Endothelial cell of umbilical vein (primary cell): ENCODE data around the gene HIVEP1. TPM values are rescaled to one million over a fixed set of nuclear protein-coding genes. Genes with fewer than 3 reads are reported as not detected.

ENCODE experiments used
- BruUV-seq: library from RNA; stranded (reverse); fragments of 400-500 nt; replicated peaks from 2 replicates; lab custom pipeline; 2021; lab: Mats Ljungman, UMichigan
- CTCF ChIA-PET: fragments of 300-600, 350-600 bp; sonication (Branson Sonifier 250); formaldehyde crosslinking; loops from one replicate; lab custom pipeline; 2021; ENCODE audit warnings: antibody characterized with exemption, inconsistent platforms; lab: Charles Lee
- POLR2A ChIA-PET: fragments of 300-600, 350-600 bp; sonication (Branson Sonifier 250); formaldehyde crosslinking; loops from one replicate; lab custom pipeline; 2021; ENCODE audit warnings: antibody characterized with exemption, inconsistent platforms; lab: Charles Lee
- DNase-seq: peaks from one replicate; pipeline ENCODE4 v3.0.0-alpha.2; 2011; ENCODE audit warnings: low read depth, low spot score
- FAIRE-seq: peaks from 2 replicates; lab custom pipeline; 2011; peaks lifted over from hg19 to GRCh38; lab: Jason Lieb, UNC
- H2AFZ ChIP-seq: 2 replicates; pipeline ENCODE4 v1.6.0; 2012; ENCODE audit warnings: low read depth, low read length, control low read depth, inconsistent platforms
- H3K27ac ChIP-seq: 2 replicates; pipeline ENCODE4 v1.5.1; 2011; ENCODE audit warnings: low read depth, mild to moderate bottlenecking, control low read depth, low read length, moderate library complexity; ENCODE audit not compliant: insufficient read depth
- H3K27me3 ChIP-seq, 2 experiments: 2 replicates each; pipeline versions ENCODE4 v1.6.0 to v1.6.1; 2011; ENCODE audit warnings: low read length in 2 of 2, mixed read lengths in 1 of 2; ENCODE audit not compliant: control insufficient read depth in 2 of 2, insufficient read depth in 2 of 2
- H3K36me3 ChIP-seq, 2 experiments: 2 replicates in 1 of 2; 3 replicates in 1 of 2; pipeline ENCODE4 v1.5.1; 2011; ENCODE audit warnings: low read length in 2 of 2, mild to moderate bottlenecking in 1 of 2, moderate library complexity in 1 of 2; ENCODE audit not compliant: control insufficient read depth in 2 of 2, insufficient read depth in 2 of 2; ENCODE audit errors: extremely low read depth in 1 of 2
- H3K4me1 ChIP-seq: 3 replicates; pipeline ENCODE4 v1.5.1; 2011; ENCODE audit warnings: mild to moderate bottlenecking, low read length; ENCODE audit not compliant: control insufficient read depth, insufficient read depth; ENCODE audit errors: extremely low read depth
- H3K4me2 ChIP-seq: 2 replicates; pipeline ENCODE4 v1.6.1; 2011; ENCODE audit warnings: low read length, control low read depth, mixed read lengths; ENCODE audit not compliant: insufficient read depth
- H3K4me3 ChIP-seq, 3 experiments: fragments of 200-600 bp in 1 of 3; sonication (generic), shearing (Covaris generic) in 1 of 3; replicated peaks in 1 of 3; 2 replicates each; pipeline ENCODE4 v1.5.1; 2011 to 2016; ENCODE audit warnings: control low read depth in 3 of 3, low read length in 3 of 3, mild to moderate bottlenecking in 2 of 3, inconsistent platforms in 1 of 3, low read depth in 1 of 3, moderate library complexity in 1 of 3; ENCODE audit not compliant: insufficient read depth in 1 of 3
- H3K79me2 ChIP-seq: 2 replicates; pipeline ENCODE4 v1.6.0; 2012; ENCODE audit warnings: low read length, inconsistent platforms; ENCODE audit not compliant: control insufficient read depth, insufficient read depth
- H3K9ac ChIP-seq: replicated peaks from 2 replicates; pipeline ENCODE3; 2011; ENCODE audit warnings: low read length, control low read depth; ENCODE audit not compliant: insufficient read depth; ENCODE audit errors: extremely low read depth
- H3K9me1 ChIP-seq: replicated peaks from 3 replicates; pipeline ENCODE4 v1.6.0; 2011; ENCODE audit warnings: mild to moderate bottlenecking, low read length; ENCODE audit not compliant: control insufficient read depth, insufficient read depth; ENCODE audit errors: extremely low read depth
- H3K9me3 ChIP-seq: replicated peaks from 2 replicates; pipeline ENCODE4 v1.5.1; 2012; ENCODE audit warnings: low read length, inconsistent platforms; ENCODE audit not compliant: control insufficient read depth, insufficient read depth
- H4K20me1 ChIP-seq: replicated peaks from 2 replicates; pipeline ENCODE3; 2011; ENCODE audit warnings: mild to moderate bottlenecking, low read length; ENCODE audit not compliant: control insufficient read depth, insufficient read depth; ENCODE audit errors: extremely low read depth
- CTCF ChIP-seq, 2 donors: IDR thresholded peaks; 1 replicate in 1 of 2; 2 replicates in 1 of 2; pipeline ENCODE4 v1.5.1; 2011; ENCODE audit warnings: low read length in 2 of 2, mild to moderate bottlenecking in 2 of 2, moderate library complexity in 2 of 2, control low read depth in 1 of 2, inconsistent platforms in 1 of 2, low read depth in 1 of 2; ENCODE audit not compliant: insufficient read depth in 1 of 2; ENCODE audit errors: extremely low read depth in 1 of 2
- EZH2 ChIP-seq: IDR thresholded peaks from 2 replicates; pipeline ENCODE4 v1.6.1; 2012; ENCODE audit warnings: borderline replicate concordance, low read depth, mild to moderate bottlenecking, moderate library complexity, low read length, inconsistent platforms; ENCODE audit not compliant: severe bottlenecking
- FOS ChIP-seq: IDR thresholded peaks from 2 replicates; pipeline ENCODE4 v1.6.1; 2011; ENCODE audit warnings: mild to moderate bottlenecking, low read length, moderate library complexity, borderline replicate concordance; ENCODE audit not compliant: insufficient read depth
- GATA2 ChIP-seq: IDR thresholded peaks from 2 replicates; pipeline ENCODE4 v1.7.0; 2011; ENCODE audit warnings: low read depth, mild to moderate bottlenecking, moderate library complexity, mixed read lengths, low read length; ENCODE audit not compliant: insufficient read length, insufficient read depth
- JUN ChIP-seq: IDR thresholded peaks from 2 replicates; pipeline ENCODE4 v1.6.1; 2011; ENCODE audit warnings: borderline replicate concordance, low read depth; ENCODE audit not compliant: insufficient read length, insufficient read depth
- MAX ChIP-seq: IDR thresholded peaks from 2 replicates; pipeline ENCODE4 v1.6.1; 2011; ENCODE audit not compliant: insufficient read depth, insufficient read length
- MYC ChIP-seq: IDR thresholded peaks from one replicate; pipeline ENCODE4 v1.6.1; 2011; ENCODE audit warnings: mild to moderate bottlenecking, low read depth, low read length
- POLR2A ChIP-seq: IDR thresholded peaks from 2 replicates; pipeline ENCODE4 v1.6.1; 2012; ENCODE audit warnings: low read depth, mild to moderate bottlenecking, control low read depth, low read length
- POLR2AphosphoS5 ChIP-seq: IDR thresholded peaks from 2 replicates; pipeline ENCODE4 v1.6.1; 2012; ENCODE audit warnings: low read depth, mild to moderate bottlenecking, control low read depth, low read length, moderate library complexity; ENCODE audit not compliant: insufficient read depth
- dilution Hi-C: fragments of 300-500 bp; cut with MboI; formaldehyde crosslinking; loops from one replicate; pipeline ENCODE4 v1.15.0; 2019; ENCODE audit warnings: low sequenced_read_pairs; ENCODE audit not compliant: extremely low pct_ligation_motif_present
- intact Hi-C: fragments of 100-400 bp; cut with micrococcal nuclease; formaldehyde crosslinking; loops from one replicate; pipeline ENCODE4 v1.10.0; 2022
- polyA plus RNA-seq, 4 experiments: library from polyadenylated mRNA; depleted of rRNA in 3 of 4; stranded (reverse) in 3 of 4; unstranded in 1 of 4; fragments of >200 nt; gene quantifications; 2 replicates each; pipeline versions ENCODE4 v1.2.1 to v1.2.3, GENCODE V29; 2011 to 2012; ENCODE audit warnings: missing spikeins in 1 of 4
- total RNA-seq: library from RNA; stranded (reverse); gene quantifications from 2 replicates; pipeline ENCODE4 v1.2.3, GENCODE V29; 2021

HIVEP1 gene
- total and polyA plus RNA-seq, 2 donors (not counting 3 experiments of a cell fraction or from before 2014, with no cell fraction given), result 33.5 to 49.2 TPM

- CTCF ChIA-PET, result interaction anchor here (1.0 kb wide), 1 partner anchor 8 kb away, joined by 3 read pairs; no protein-coding TSS in a partner anchor
- dilution Hi-C loops (no loop called here), intact Hi-C loops (no loop called here)
These were observed 24.7 kb upstream of the HIVEP1 start for GRCh38 chr6:11987386-11987785.

More at GRCh38 chr6:11987386-11987785, 24.7 kb upstream of the HIVEP1 start:
- no peaks in the 10 kb centered on the region for H3K27me3 ChIP-seq
- no peak overlapping the region for H3K4me3 ChIP-seq
- no peaks in the 10 kb centered on the region for H3K79me2 ChIP-seq
- H4K20me1 ChIP-seq, result no peaks in the 10 kb centered on the region
- no TSS peak for BruUV-seq
- H3K9me1 ChIP-seq, result no peaks in the 10 kb centered on the region
- no peaks in the 10 kb centered on the region for H3K4me1 ChIP-seq
- H3K9me3 ChIP-seq, result no peaks in the 10 kb centered on the region
- DNase-seq (no peak), FAIRE-seq (no peak)
- H3K4me2 ChIP-seq, result no peak overlapping the region
- POLR2A ChIA-PET, result no interaction called here
- no peak overlapping the region for H3K9ac ChIP-seq
- H3K27ac ChIP-seq, result no peak overlapping the region
- no peak for TF ChIP-seq FOS
- no peak for TF ChIP-seq MAX
- TF ChIP-seq POLR2A, result no peak
- no peak for TF ChIP-seq GATA2
- no peak for TF ChIP-seq EZH2
- TF ChIP-seq JUN, result no peak
- TF ChIP-seq CTCF (IDR thresholded peaks at IDR 0.05; ENCODE audit: extremely low read depth in 1 of 2, insufficient read depth in 1 of 2, low read depth in 1 of 2, low read length in 2 of 2), result no peak
- TF ChIP-seq POLR2AphosphoS5, result no peak
- no peak for TF ChIP-seq MYC
- no peaks in the 10 kb centered on the region for H3K36me3 ChIP-seq
- no peak overlapping the region for H2AFZ ChIP-seq
